ENCODE results near the gene HECTD1.

HECTD1 gene

GRCh38 chr14:31216359-31216758 lies 8.8 kb upstream of the HECTD1 start:
- TF ChIP-seq CTCF (IDR thresholded peaks at IDR 0.05; ENCODE audit: insufficient read depth, low read length), result no peak
- no peak for TF ChIP-seq SPI1 (IDR thresholded peaks at IDR 0.05; ENCODE audit: borderline replicate concordance, low read depth)
- TF ChIP-seq GABPA (IDR thresholded peaks at IDR 0.05; ENCODE audit: low read depth), result no peak
- TF ChIP-seq POLR2AphosphoS5 (IDR thresholded peaks at IDR 0.05; ENCODE audit: low read depth), result no peak
- TF ChIP-seq, protein P1, sequence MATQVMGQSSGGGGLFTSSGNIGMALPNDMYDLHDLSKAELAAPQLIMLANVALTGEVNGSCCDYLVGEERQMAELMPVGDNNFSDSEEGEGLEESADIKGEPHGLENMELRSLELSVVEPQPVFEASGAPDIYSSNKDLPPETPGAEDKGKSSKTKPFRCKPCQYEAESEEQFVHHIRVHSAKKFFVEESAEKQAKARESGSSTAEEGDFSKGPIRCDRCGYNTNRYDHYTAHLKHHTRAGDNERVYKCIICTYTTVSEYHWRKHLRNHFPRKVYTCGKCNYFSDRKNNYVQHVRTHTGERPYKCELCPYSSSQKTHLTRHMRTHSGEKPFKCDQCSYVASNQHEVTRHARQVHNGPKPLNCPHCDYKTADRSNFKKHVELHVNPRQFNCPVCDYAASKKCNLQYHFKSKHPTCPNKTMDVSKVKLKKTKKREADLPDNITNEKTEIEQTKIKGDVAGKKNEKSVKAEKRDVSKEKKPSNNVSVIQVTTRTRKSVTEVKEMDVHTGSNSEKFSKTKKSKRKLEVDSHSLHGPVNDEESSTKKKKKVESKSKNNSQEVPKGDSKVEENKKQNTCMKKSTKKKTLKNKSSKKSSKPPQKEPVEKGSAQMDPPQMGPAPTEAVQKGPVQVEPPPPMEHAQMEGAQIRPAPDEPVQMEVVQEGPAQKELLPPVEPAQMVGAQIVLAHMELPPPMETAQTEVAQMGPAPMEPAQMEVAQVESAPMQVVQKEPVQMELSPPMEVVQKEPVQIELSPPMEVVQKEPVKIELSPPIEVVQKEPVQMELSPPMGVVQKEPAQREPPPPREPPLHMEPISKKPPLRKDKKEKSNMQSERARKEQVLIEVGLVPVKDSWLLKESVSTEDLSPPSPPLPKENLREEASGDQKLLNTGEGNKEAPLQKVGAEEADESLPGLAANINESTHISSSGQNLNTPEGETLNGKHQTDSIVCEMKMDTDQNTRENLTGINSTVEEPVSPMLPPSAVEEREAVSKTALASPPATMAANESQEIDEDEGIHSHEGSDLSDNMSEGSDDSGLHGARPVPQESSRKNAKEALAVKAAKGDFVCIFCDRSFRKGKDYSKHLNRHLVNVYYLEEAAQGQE (IDR thresholded peaks at IDR 0.05; ENCODE audit: insufficient replicate concordance, low read depth), result no peak
- no peak overlapping the region for H3K4me3 ChIP-seq (replicated peaks; ENCODE audit: insufficient read depth, low read length)
- no peak for DNase-seq (ENCODE audit: low read depth in 1 of 2, low spot score in 1 of 2)
- H3K27ac ChIP-seq (replicated peaks), result no peak overlapping the region
- no peaks in the 10 kb centered on the region for H3K27me3 ChIP-seq (ENCODE audit: insufficient read depth, poor library complexity, severe bottlenecking)

DNA sequence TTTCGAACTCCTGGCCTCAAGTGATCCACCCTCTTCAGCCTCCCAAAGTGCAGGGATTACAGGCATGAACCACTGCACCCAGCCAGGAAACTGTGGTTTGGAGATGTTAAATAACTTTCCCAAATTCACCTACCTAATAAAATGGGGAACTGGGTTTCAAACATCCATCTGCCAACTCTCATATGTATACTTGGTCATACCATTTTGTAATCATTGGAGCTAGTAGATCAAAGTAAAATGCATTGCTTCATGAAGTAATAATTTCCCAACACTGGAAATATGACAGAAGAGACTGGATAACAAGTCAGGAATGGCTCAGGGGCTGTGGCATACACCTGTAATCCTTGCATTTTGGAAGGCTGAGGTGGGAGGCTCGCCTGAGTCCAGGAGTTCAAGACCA lies 5.3 kb upstream of the HECTD1 start:
- Histone ChIP-seq H3K27ac (replicated peaks) (no peak overlapping the region), H3K27me3 (ENCODE audit: insufficient read depth, poor library complexity, severe bottlenecking) (no peaks in the 10 kb centered on the region), H3K4me3 (replicated peaks; ENCODE audit: insufficient read depth, low read length) (no peak overlapping the region)
- DNase-seq (ENCODE audit: low read depth in 1 of 2, low spot score in 1 of 2), result no peak
- TF ChIP-seq GABPA (IDR thresholded peaks at IDR 0.05; ENCODE audit: low read depth) (no peak), SPI1 (IDR thresholded peaks at IDR 0.05; ENCODE audit: borderline replicate concordance, low read depth) (peak; percentile 62; the same call in 1 of the 2 replicates)

- peak overlapping the region; percentile 97; the same call in 1 of the 2 replicates for H3K27ac ChIP-seq (replicated peaks)
- TF ChIP-seq POLR2AphosphoS5 (IDR thresholded peaks at IDR 0.05; ENCODE audit: low read depth) (no peak), CTCF (IDR thresholded peaks at IDR 0.05; ENCODE audit: insufficient read depth, low read length) (no peak), GABPA (IDR thresholded peaks at IDR 0.05; ENCODE audit: low read depth) (no peak), SPI1 (IDR thresholded peaks at IDR 0.05; ENCODE audit: borderline replicate concordance, low read depth) (no peak)
- TF ChIP-seq, protein P1 (IDR thresholded peaks at IDR 0.05; ENCODE audit: insufficient replicate concordance, low read depth), result no peak
- no peak for DNase-seq (ENCODE audit: low read depth in 1 of 2, low spot score in 1 of 2)
- no peaks in the 10 kb centered on the region for H3K27me3 ChIP-seq (ENCODE audit: insufficient read depth, poor library complexity, severe bottlenecking)
- H3K4me3 ChIP-seq (replicated peaks; ENCODE audit: insufficient read depth, low read length), result no peak overlapping the region
These were observed 2.0 kb upstream of the HECTD1 start for GRCh38 chr14:31209605-31210004.

- Histone ChIP-seq H3K27me3 (ENCODE audit: insufficient read depth, poor library complexity, severe bottlenecking) (no peaks in the 10 kb centered on the region), H3K27ac (replicated peaks) (peak overlapping the region; percentile 97), H3K4me3 (replicated peaks; ENCODE audit: insufficient read depth, low read length) (peak overlapping the region; percentile 41)
- no peak for DNase-seq (ENCODE audit: low read depth in 1 of 2, low spot score in 1 of 2)
- no peak for TF ChIP-seq GABPA (IDR thresholded peaks at IDR 0.05; ENCODE audit: low read depth)
- no peak for TF ChIP-seq CTCF (IDR thresholded peaks at IDR 0.05; ENCODE audit: insufficient read depth, low read length)
- TF ChIP-seq, protein P1 (IDR thresholded peaks at IDR 0.05; ENCODE audit: insufficient replicate concordance, low read depth), result no peak
- TF ChIP-seq SPI1 (IDR thresholded peaks at IDR 0.05; ENCODE audit: borderline replicate concordance, low read depth), result no peak
- no peak for TF ChIP-seq POLR2AphosphoS5 (IDR thresholded peaks at IDR 0.05; ENCODE audit: low read depth)
These were observed 1.2 kb upstream of the HECTD1 start for GRCh38 chr14:31208546-31209424.

Data from HL-60 (cell line).